Measurements from ENCODE around the gene AKAP3. TPM values are rescaled to one million over a fixed set of nuclear protein-coding genes. Genes with fewer than 3 reads are reported as not detected.

Gene AKAP3
- total and polyA plus RNA-seq, 2 of the 8 experiments (the other 6 are each of a cell fraction or from before 2014, with no cell fraction given) = 0.54 to 1.0 TPM

- TF ChIP-seq CHD7 (IDR thresholded peaks at IDR 0.05; ENCODE audit: insufficient replicate concordance, low read length) = no peak
- TF ChIP-seq ATF2 (IDR thresholded peaks at IDR 0.05; ENCODE audit: low read length) = no peak
Measured at GRCh38 chr12:4584896-4585295, 64.0 kb downstream of the AKAP3 start (continued).
